Measurements from ENCODE around the gene ERBB4.

DNA sequence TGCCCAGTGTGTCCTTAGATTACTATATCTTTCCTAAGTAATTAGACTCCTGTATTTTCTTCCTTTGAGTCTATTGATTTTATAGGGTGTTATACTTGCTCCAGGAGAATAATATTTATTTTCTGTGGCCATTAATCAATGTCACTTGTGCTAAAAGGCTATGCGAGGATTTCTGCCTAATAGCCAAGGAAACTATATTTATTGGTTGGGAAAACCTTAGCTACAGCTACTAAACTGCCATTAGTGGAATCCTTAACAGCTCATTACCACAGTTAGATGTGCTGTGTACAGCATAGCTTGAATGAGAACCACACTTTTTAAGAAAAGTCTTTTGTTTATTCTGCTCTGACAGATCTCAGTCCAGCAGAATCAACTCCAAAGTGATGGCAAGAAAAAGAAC lies 537.3 kb downstream of the ERBB4 start:
- TF ChIP-seq, protein P1, sequence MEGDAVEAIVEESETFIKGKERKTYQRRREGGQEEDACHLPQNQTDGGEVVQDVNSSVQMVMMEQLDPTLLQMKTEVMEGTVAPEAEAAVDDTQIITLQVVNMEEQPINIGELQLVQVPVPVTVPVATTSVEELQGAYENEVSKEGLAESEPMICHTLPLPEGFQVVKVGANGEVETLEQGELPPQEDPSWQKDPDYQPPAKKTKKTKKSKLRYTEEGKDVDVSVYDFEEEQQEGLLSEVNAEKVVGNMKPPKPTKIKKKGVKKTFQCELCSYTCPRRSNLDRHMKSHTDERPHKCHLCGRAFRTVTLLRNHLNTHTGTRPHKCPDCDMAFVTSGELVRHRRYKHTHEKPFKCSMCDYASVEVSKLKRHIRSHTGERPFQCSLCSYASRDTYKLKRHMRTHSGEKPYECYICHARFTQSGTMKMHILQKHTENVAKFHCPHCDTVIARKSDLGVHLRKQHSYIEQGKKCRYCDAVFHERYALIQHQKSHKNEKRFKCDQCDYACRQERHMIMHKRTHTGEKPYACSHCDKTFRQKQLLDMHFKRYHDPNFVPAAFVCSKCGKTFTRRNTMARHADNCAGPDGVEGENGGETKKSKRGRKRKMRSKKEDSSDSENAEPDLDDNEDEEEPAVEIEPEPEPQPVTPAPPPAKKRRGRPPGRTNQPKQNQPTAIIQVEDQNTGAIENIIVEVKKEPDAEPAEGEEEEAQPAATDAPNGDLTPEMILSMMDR (IDR thresholded peaks at IDR 0.05), result no peak
- no peak for TF ChIP-seq POLR2A (IDR thresholded peaks at IDR 0.05)

All from uterus (tissue), 2 donors.